Psoas muscle (tissue), 8 donors: Measurements from ENCODE around the gene IGFBPL1. TPM values are rescaled to one million over a fixed set of nuclear protein-coding genes. Genes with fewer than 3 reads are reported as not detected.

Source experiments
- ATAC-seq, 4 donors: fragments of 200-7000 bp; cut with Tn5 transposase; one replicate each; pipeline ENCODE4 v1.9.1; 2020; ENCODE audit warnings: moderate library complexity in 3 of 4, mild to moderate bottlenecking in 2 of 4
- DNase-seq, 2 donors: peaks; one replicate each; pipeline ENCODE4 v3.0.0-alpha.2; 2020
- H3K27ac ChIP-seq: fragments of 200-600 bp; one replicate; pipeline ENCODE4 v1.8.0; 2022
- H3K27me3 ChIP-seq, 3 donors: fragments of 200-600 bp in 1 of 3; one replicate each; pipeline versions ENCODE4 v1.6.1 to v1.8.0; 2013 to 2022; ENCODE audit warnings: low read length in 2 of 3, mild to moderate bottlenecking in 2 of 3, moderate library complexity in 1 of 3; ENCODE audit not compliant: insufficient read depth in 3 of 3
- H3K36me3 ChIP-seq, 2 donors: fragments of 200-600 bp in 1 of 2; one replicate each; pipeline versions ENCODE4 v1.6.1 to v1.8.0; 2013 to 2022; ENCODE audit warnings: low read depth in 1 of 2, mild to moderate bottlenecking in 1 of 2, moderate library complexity in 1 of 2; ENCODE audit not compliant: insufficient read depth in 1 of 2
- H3K4me1 ChIP-seq: fragments of 200-600 bp; one replicate; pipeline ENCODE4 v1.8.0; 2022
- H3K4me3 ChIP-seq: fragments of 200-600 bp; one replicate; pipeline ENCODE4 v1.8.0; 2022; ENCODE audit warnings: mild to moderate bottlenecking
- H3K9me3 ChIP-seq: fragments of 200-600 bp; one replicate; pipeline ENCODE4 v1.8.0; 2022
- WGBS, 3 donors: extraction: QIAGEN DNeasy Blood & Tissue Kit; methylation state at CpG; one replicate each; pipeline versions ENCODE4 v1.1.6 to v1.1.7; 2013; 5-methylcytosine and 5-hydroxymethylcytosine counted together
- intact Hi-C, 2 donors: fragments of 100-400 bp; cut with DNase I; formaldehyde crosslinking; loops; one replicate each; pipeline versions ENCODE4 v1.11.0 to v1.14.2; 2022
- polyA plus RNA-seq, 3 donors: library from polyadenylated mRNA; stranded (reverse); fragments of 200-250 nt; gene quantifications; one replicate each; pipeline ENCODE4 v1.2.3, GENCODE V29; 2013
- total RNA-seq, 4 donors: library from RNA; stranded (reverse); fragmentation: NEBNext Ultra II Directional in 2 of 4; extraction: Animal tissue kit (Norgen Biotek cat#: 25700) in 2 of 4; gene quantifications; one replicate each; pipeline versions ENCODE4 v1.2.1 to v1.2.4, GENCODE V29; 2021 to 2023
- TF ChIP-seq, protein P1 (sequence below): fragments of 200-600 bp; IDR thresholded peaks from one replicate; pipeline ENCODE4 v1.8.0; 2022; ENCODE audit warnings: antibody characterized with exemption
- donor health status: healthy with polysubstance abuse.
- donor health status: DM: no; HTN: no; CAD: no; lungs with moderate emphysema.
- donor health status: Bipolar disorder and iron deficiency.
- donor health status: healthy.
- donor health status: DM: yes; HTN: yes; CAD: no.
- donor health status: DM: no; HTN: no; CAD: no.
- donor health status: DM: no; HTN: no; CAD: no.
- donor health status: DM: yes; HTN: yes; CAD: no.

The IGFBPL1 gene
- total and polyA plus RNA-seq, 7 donors, result 0.10 to 0.51 (median 0.42) TPM; not detected in 4

DNA sequence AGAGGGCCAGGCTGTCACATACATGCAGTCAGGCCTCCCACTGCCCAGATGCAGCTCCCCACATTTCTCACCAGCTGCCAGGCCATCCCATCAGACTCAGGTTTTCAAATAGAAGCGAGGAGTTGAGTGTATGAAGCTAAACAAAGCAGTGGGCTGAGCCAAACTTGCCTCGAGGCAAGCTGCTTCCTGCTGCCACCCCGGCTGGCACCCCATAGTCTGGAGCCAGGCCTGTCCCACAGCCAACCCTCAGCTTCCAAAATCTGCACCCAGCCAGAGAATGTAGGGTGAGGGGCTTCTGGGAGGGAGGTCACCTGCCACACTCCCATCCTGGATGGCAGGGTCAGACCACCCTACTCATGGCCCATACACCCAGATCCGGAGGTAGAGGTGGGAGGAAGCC lies 54.1 kb downstream of the IGFBPL1 start:
- no peak overlapping the region for H3K27ac ChIP-seq
- intact Hi-C loops, result no loop called here
- no peaks in the 10 kb centered on the region for H3K36me3 ChIP-seq
- WGBS, 3 donors, result 54 to 74% (median 72%) methylated on average over 4 of the region's 4 CpGs
- H3K27me3 ChIP-seq, result no peaks in the 10 kb centered on the region
- no peaks in the 10 kb centered on the region for H3K4me1 ChIP-seq
- TF ChIP-seq, protein P1, sequence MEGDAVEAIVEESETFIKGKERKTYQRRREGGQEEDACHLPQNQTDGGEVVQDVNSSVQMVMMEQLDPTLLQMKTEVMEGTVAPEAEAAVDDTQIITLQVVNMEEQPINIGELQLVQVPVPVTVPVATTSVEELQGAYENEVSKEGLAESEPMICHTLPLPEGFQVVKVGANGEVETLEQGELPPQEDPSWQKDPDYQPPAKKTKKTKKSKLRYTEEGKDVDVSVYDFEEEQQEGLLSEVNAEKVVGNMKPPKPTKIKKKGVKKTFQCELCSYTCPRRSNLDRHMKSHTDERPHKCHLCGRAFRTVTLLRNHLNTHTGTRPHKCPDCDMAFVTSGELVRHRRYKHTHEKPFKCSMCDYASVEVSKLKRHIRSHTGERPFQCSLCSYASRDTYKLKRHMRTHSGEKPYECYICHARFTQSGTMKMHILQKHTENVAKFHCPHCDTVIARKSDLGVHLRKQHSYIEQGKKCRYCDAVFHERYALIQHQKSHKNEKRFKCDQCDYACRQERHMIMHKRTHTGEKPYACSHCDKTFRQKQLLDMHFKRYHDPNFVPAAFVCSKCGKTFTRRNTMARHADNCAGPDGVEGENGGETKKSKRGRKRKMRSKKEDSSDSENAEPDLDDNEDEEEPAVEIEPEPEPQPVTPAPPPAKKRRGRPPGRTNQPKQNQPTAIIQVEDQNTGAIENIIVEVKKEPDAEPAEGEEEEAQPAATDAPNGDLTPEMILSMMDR, result no peak
- no peak overlapping the region for H3K4me3 ChIP-seq
- H3K9me3 ChIP-seq, result no peaks in the 10 kb centered on the region
- DNase-seq (no peak), ATAC-seq (no peak)

- H3K36me3 ChIP-seq, result no peaks in the 10 kb centered on the region
- no peaks in the 10 kb centered on the region for H3K4me1 ChIP-seq
- TF ChIP-seq, protein P1, result no peak
- no peak overlapping the region for H3K27ac ChIP-seq
- ATAC-seq, result no peak
- H3K4me3 ChIP-seq, result no peak overlapping the region
- intact Hi-C loops, result loop anchor here in 1 of 2 donors (10.0 kb wide), 1 partner anchor 624 kb away; no protein-coding TSS in a partner anchor
- 71 to 82% (median 74%) methylated on average over 2 of the region's 2 CpGs for WGBS, 3 donors
- no peaks in the 10 kb centered on the region for H3K9me3 ChIP-seq
- no peak for DNase-seq
- H3K27me3 ChIP-seq, result no peaks in the 10 kb centered on the region
These were observed 55.5 kb downstream of the IGFBPL1 start for GRCh38 chr9:38368731-38369130.

- H3K9me3 ChIP-seq, result no peaks in the 10 kb centered on the region
- no peak for DNase-seq
- intact Hi-C loops, result loop anchor here in 1 of 2 donors (10.0 kb wide), 1 partner anchor 623 kb away; no protein-coding TSS in a partner anchor
- TF ChIP-seq, protein P1, result no peak
- no peaks in the 10 kb centered on the region for H3K4me1 ChIP-seq
- H3K4me3 ChIP-seq, result no peak overlapping the region
- ATAC-seq, result no peak
- H3K27me3 ChIP-seq, result no peaks in the 10 kb centered on the region
- H3K27ac ChIP-seq, result no peak overlapping the region
- no peaks in the 10 kb centered on the region for H3K36me3 ChIP-seq
These were observed 56.4 kb downstream of the IGFBPL1 start for GRCh38 chr9:38367898-38368297.

DNA sequence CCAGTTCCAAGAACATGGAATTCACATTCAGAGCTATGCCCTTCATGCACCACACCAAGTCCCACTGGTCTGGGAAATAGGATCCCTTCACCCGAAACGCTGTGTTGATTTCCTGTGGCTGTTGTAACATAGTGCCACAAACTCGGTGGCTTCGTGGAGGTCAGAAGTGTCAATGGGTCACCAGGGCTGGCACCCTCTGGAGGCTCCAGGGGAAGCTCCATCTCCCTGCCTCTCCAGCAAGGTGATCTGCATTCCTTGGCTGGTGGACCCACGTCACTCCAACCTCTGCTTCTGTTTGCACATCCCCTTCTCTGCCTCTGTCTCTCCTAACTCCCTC lies 60.7 kb downstream of the IGFBPL1 start:
- intact Hi-C loops, result loop anchor here (2.0 to 10.0 kb wide), 5 partner anchors 201 to 619 kb away; no protein-coding TSS in a partner anchor
- no peak overlapping the region for H3K4me3 ChIP-seq
- H3K27ac ChIP-seq, result no peak overlapping the region
- H3K9me3 ChIP-seq, result no peaks in the 10 kb centered on the region
- H3K27me3 ChIP-seq, result no peaks in the 10 kb centered on the region
- WGBS, 3 donors, result 25 to 34% (median 27%) methylated on average over 5 of the region's 5 CpGs
- H3K36me3 ChIP-seq, result no peaks in the 10 kb centered on the region
- no peaks in the 10 kb centered on the region for H3K4me1 ChIP-seq
- DNase-seq (no peak), ATAC-seq (peak in 2 of 4 donors; percentile 33 to 38)
- TF ChIP-seq, protein P1, result no peak
